COR-L47 (cell line): ENCODE results near the gene VGLL3.
"Not testable (repeated sequence)": the region's sequence is repeated elsewhere in the genome, so short reads cannot be mapped to it uniquely, and the experiment has no call there.

Experiments used
- DNase-seq: peaks from one replicate; lab custom pipeline; 2025; lab: John Stamatoyannopoulos, UW

The VGLL3 gene

GRCh38 chr3:86989006-86989405, 1.9 kb downstream of the VGLL3 start:
- DNase-seq, result no peak

GRCh38 chr3:86988235-86988634, 2.7 kb downstream of the VGLL3 start:
- DNase-seq, result no peak

GRCh38 chr3:86987421-86987715, 3.6 kb downstream of the VGLL3 start:
- DNase-seq, result no peak

- DNase-seq, result no peak
Measured at GRCh38 chr3:86986671-86987420, 4.1 kb downstream of the VGLL3 start.

- DNase-seq, result no peak
Measured at GRCh38 chr3:86985181-86985826, 5.6 kb downstream of the VGLL3 start.

GRCh38 chr3:86984271-86984670, 6.7 kb downstream of the VGLL3 start:
- DNase-seq, result no peak

- DNase-seq, result no peak
Measured at GRCh38 chr3:86982883-86983282, 8.1 kb downstream of the VGLL3 start.

- DNase-seq, result no peak
Measured at GRCh38 chr3:86978111-86978551, 12.8 kb downstream of the VGLL3 start.

- no peak for DNase-seq
Measured at GRCh38 chr3:86976219-86976618, 14.7 kb downstream of the VGLL3 start.

- DNase-seq, result not testable (repeated sequence)
Measured at GRCh38 chr3:86974177-86974576, 16.8 kb downstream of the VGLL3 start.

- no peak for DNase-seq
Measured at GRCh38 chr3:86973440-86973839, 17.5 kb downstream of the VGLL3 start.

- no peak for DNase-seq
Measured at GRCh38 chr3:86969500-86970189, 21.3 kb downstream of the VGLL3 start.

- DNase-seq, result no peak
Measured at GRCh38 chr3:86968244-86968932, 22.6 kb downstream of the VGLL3 start.

GRCh38 chr3:86967062-86967461, 23.9 kb downstream of the VGLL3 start:
- no peak for DNase-seq

GRCh38 chr3:86965166-86965565, 25.8 kb downstream of the VGLL3 start:
- DNase-seq, result no peak

GRCh38 chr3:86963611-86964010, 27.3 kb downstream of the VGLL3 start:
- no peak for DNase-seq

- no peak for DNase-seq
Measured at GRCh38 chr3:86961297-86961696, 29.7 kb downstream of the VGLL3 start.

- no peak for DNase-seq
Measured at GRCh38 chr3:86960550-86960949, 30.4 kb downstream of the VGLL3 start.

GRCh38 chr3:86958534-86958933, 32.4 kb downstream of the VGLL3 start:
- DNase-seq, result no peak

GRCh38 chr3:86954747-86955146, 36.2 kb downstream of the VGLL3 start:
- DNase-seq, result no peak

- DNase-seq, result no peak
Measured at GRCh38 chr3:86954226-86954625, 36.7 kb downstream of the VGLL3 start.

GRCh38 chr3:86951322-86951721, 39.6 kb downstream of the VGLL3 start:
- DNase-seq, result no peak

- DNase-seq, result no peak
Measured at GRCh38 chr3:86950717-86951116, 40.2 kb downstream of the VGLL3 start.
